Endothelial cell of umbilical vein (primary cell): ENCODE measurements around the gene SEC24C. TPM values are rescaled to one million over a fixed set of nuclear protein-coding genes. Genes with fewer than 3 reads are reported as not detected.
A peak's percentile ranks its signal among the peaks of the same experiment; 100 is the strongest.

Experiments
- BruUV-seq: library from RNA; stranded (reverse); fragments of 400-500 nt; replicated peaks from 2 replicates; lab custom pipeline; 2021; lab: Mats Ljungman, UMichigan
- CTCF ChIA-PET: fragments of 300-600, 350-600 bp; sonication (Branson Sonifier 250); formaldehyde crosslinking; loops from one replicate; lab custom pipeline; 2021; ENCODE audit warnings: antibody characterized with exemption, inconsistent platforms; lab: Charles Lee
- POLR2A ChIA-PET: fragments of 300-600, 350-600 bp; sonication (Branson Sonifier 250); formaldehyde crosslinking; loops from one replicate; lab custom pipeline; 2021; ENCODE audit warnings: antibody characterized with exemption, inconsistent platforms; lab: Charles Lee
- DNase-seq: peaks from one replicate; pipeline ENCODE4 v3.0.0-alpha.2; 2011; ENCODE audit warnings: low read depth, low spot score
- FAIRE-seq: peaks from 2 replicates; lab custom pipeline; 2011; peaks lifted over from hg19 to GRCh38; lab: Jason Lieb, UNC
- H2AFZ ChIP-seq: 2 replicates; pipeline ENCODE4 v1.6.0; 2012; ENCODE audit warnings: low read depth, low read length, control low read depth, inconsistent platforms
- H3K27ac ChIP-seq: 2 replicates; pipeline ENCODE4 v1.5.1; 2011; ENCODE audit warnings: low read depth, mild to moderate bottlenecking, control low read depth, low read length, moderate library complexity; ENCODE audit not compliant: insufficient read depth
- H3K27me3 ChIP-seq, 2 experiments: 2 replicates each; pipeline versions ENCODE4 v1.6.0 to v1.6.1; 2011; ENCODE audit warnings: low read length in 2 of 2, mixed read lengths in 1 of 2; ENCODE audit not compliant: control insufficient read depth in 2 of 2, insufficient read depth in 2 of 2
- H3K36me3 ChIP-seq, 2 experiments: 2 replicates in 1 of 2; 3 replicates in 1 of 2; pipeline ENCODE4 v1.5.1; 2011; ENCODE audit warnings: low read length in 2 of 2, mild to moderate bottlenecking in 1 of 2, moderate library complexity in 1 of 2; ENCODE audit not compliant: control insufficient read depth in 2 of 2, insufficient read depth in 2 of 2; ENCODE audit errors: extremely low read depth in 1 of 2
- H3K4me1 ChIP-seq: 3 replicates; pipeline ENCODE4 v1.5.1; 2011; ENCODE audit warnings: mild to moderate bottlenecking, low read length; ENCODE audit not compliant: control insufficient read depth, insufficient read depth; ENCODE audit errors: extremely low read depth
- H3K4me2 ChIP-seq: 2 replicates; pipeline ENCODE4 v1.6.1; 2011; ENCODE audit warnings: low read length, control low read depth, mixed read lengths; ENCODE audit not compliant: insufficient read depth
- H3K4me3 ChIP-seq, 3 experiments: fragments of 200-600 bp in 1 of 3; sonication (generic), shearing (Covaris generic) in 1 of 3; replicated peaks in 1 of 3; 2 replicates each; pipeline ENCODE4 v1.5.1; 2011 to 2016; ENCODE audit warnings: control low read depth in 3 of 3, low read length in 3 of 3, mild to moderate bottlenecking in 2 of 3, inconsistent platforms in 1 of 3, low read depth in 1 of 3, moderate library complexity in 1 of 3; ENCODE audit not compliant: insufficient read depth in 1 of 3
- H3K79me2 ChIP-seq: 2 replicates; pipeline ENCODE4 v1.6.0; 2012; ENCODE audit warnings: low read length, inconsistent platforms; ENCODE audit not compliant: control insufficient read depth, insufficient read depth
- H3K9ac ChIP-seq: replicated peaks from 2 replicates; pipeline ENCODE3; 2011; ENCODE audit warnings: low read length, control low read depth; ENCODE audit not compliant: insufficient read depth; ENCODE audit errors: extremely low read depth
- H3K9me1 ChIP-seq: replicated peaks from 3 replicates; pipeline ENCODE4 v1.6.0; 2011; ENCODE audit warnings: mild to moderate bottlenecking, low read length; ENCODE audit not compliant: control insufficient read depth, insufficient read depth; ENCODE audit errors: extremely low read depth
- H3K9me3 ChIP-seq: replicated peaks from 2 replicates; pipeline ENCODE4 v1.5.1; 2012; ENCODE audit warnings: low read length, inconsistent platforms; ENCODE audit not compliant: control insufficient read depth, insufficient read depth
- H4K20me1 ChIP-seq: replicated peaks from 2 replicates; pipeline ENCODE3; 2011; ENCODE audit warnings: mild to moderate bottlenecking, low read length; ENCODE audit not compliant: control insufficient read depth, insufficient read depth; ENCODE audit errors: extremely low read depth
- FOS ChIP-seq: IDR thresholded peaks from 2 replicates; pipeline ENCODE4 v1.6.1; 2011; ENCODE audit warnings: mild to moderate bottlenecking, low read length, moderate library complexity, borderline replicate concordance; ENCODE audit not compliant: insufficient read depth
- JUN ChIP-seq: IDR thresholded peaks from 2 replicates; pipeline ENCODE4 v1.6.1; 2011; ENCODE audit warnings: borderline replicate concordance, low read depth; ENCODE audit not compliant: insufficient read length, insufficient read depth
- POLR2AphosphoS5 ChIP-seq: IDR thresholded peaks from 2 replicates; pipeline ENCODE4 v1.6.1; 2012; ENCODE audit warnings: low read depth, mild to moderate bottlenecking, control low read depth, low read length, moderate library complexity; ENCODE audit not compliant: insufficient read depth
- dilution Hi-C: fragments of 300-500 bp; cut with MboI; formaldehyde crosslinking; loops from one replicate; pipeline ENCODE4 v1.15.0; 2019; ENCODE audit warnings: low sequenced_read_pairs; ENCODE audit not compliant: extremely low pct_ligation_motif_present
- intact Hi-C: fragments of 100-400 bp; cut with micrococcal nuclease; formaldehyde crosslinking; loops from one replicate; pipeline ENCODE4 v1.10.0; 2022
- polyA plus RNA-seq, 4 experiments: library from polyadenylated mRNA; depleted of rRNA in 3 of 4; stranded (reverse) in 3 of 4; unstranded in 1 of 4; fragments of >200 nt; gene quantifications; 2 replicates each; pipeline versions ENCODE4 v1.2.1 to v1.2.3, GENCODE V29; 2011 to 2012; ENCODE audit warnings: missing spikeins in 1 of 4
- total RNA-seq: library from RNA; stranded (reverse); gene quantifications from 2 replicates; pipeline ENCODE4 v1.2.3, GENCODE V29; 2021
- TF ChIP-seq, protein P1 (sequence below), 2 donors: IDR thresholded peaks; 1 replicate in 1 of 2; 2 replicates in 1 of 2; pipeline ENCODE4 v1.5.1; 2011; ENCODE audit warnings: low read length in 2 of 2, mild to moderate bottlenecking in 2 of 2, moderate library complexity in 2 of 2, control low read depth in 1 of 2, inconsistent platforms in 1 of 2, low read depth in 1 of 2; ENCODE audit not compliant: insufficient read depth in 1 of 2; ENCODE audit errors: extremely low read depth in 1 of 2

SEC24C gene
- total and polyA plus RNA-seq, 2 donors (not counting 3 experiments of a cell fraction or from before 2014, with no cell fraction given): 95.5 to 108 TPM

DNA sequence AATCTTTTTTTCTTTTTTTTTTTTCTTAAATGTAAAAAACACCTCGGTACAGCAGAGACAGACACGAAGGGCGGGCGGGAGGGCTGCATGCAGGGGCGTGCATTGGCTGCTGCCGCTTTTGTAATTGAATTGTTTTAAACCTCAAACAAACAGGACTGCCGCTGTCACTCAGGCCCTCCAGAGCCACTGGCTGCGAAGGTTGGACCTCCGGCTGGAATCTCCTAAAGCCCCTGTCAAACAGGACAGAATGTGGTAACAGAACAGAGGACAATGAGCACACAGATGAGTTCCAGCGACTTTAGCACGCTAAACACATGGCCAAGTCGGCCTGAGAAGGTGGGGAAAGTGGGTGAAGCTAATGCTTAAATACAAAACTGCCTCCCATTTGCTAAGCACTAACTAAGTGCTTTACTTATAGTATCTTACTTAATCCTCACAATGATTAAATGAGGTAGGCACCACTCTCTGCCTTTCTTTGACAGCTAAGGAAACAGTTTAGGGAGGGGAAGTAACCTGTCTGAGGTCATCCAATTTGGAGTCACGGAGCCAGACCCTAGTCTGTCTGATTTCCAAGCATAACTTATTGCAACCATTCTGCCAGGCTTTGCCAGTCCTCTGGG, 70.2 kb downstream of the SEC24C start:
- ChIA-PET POLR2A (no interaction called here), CTCF (no interaction called here)
- FAIRE-seq: no peak
- Histone ChIP-seq H3K9me3 (no peaks in the 10 kb centered on the region), H3K36me3 (peaks cover 8 to 10% of the 10 kb centered on the region in 2 experiments), H4K20me1 (no peaks in the 10 kb centered on the region), H2AFZ (no peak overlapping the region), H3K4me2 (no peak overlapping the region), H3K4me3 (no peak overlapping the region), H3K79me2 (no peaks in the 10 kb centered on the region), H3K27ac (no peak overlapping the region), H3K9me1 (no peaks in the 10 kb centered on the region), H3K27me3 (no peaks in the 10 kb centered on the region), H3K9ac (no peak overlapping the region), H3K4me1 (peaks cover 35% of the 10 kb centered on the region)
- BruUV-seq: no TSS peak
- no peak for DNase-seq
- TF ChIP-seq JUN (no peak), POLR2AphosphoS5 (no peak), FOS (no peak)
- intact Hi-C loops: loop anchor here (5.0 kb wide), 1 partner anchor 42 kb away; a partner anchor contains a TSS
- dilution Hi-C loops: no loop called here

GRCh38 chr10:73814896-73815718, 70.9 kb downstream of the SEC24C start:
- no peak for TF ChIP-seq JUN
- TF ChIP-seq, protein P1, sequence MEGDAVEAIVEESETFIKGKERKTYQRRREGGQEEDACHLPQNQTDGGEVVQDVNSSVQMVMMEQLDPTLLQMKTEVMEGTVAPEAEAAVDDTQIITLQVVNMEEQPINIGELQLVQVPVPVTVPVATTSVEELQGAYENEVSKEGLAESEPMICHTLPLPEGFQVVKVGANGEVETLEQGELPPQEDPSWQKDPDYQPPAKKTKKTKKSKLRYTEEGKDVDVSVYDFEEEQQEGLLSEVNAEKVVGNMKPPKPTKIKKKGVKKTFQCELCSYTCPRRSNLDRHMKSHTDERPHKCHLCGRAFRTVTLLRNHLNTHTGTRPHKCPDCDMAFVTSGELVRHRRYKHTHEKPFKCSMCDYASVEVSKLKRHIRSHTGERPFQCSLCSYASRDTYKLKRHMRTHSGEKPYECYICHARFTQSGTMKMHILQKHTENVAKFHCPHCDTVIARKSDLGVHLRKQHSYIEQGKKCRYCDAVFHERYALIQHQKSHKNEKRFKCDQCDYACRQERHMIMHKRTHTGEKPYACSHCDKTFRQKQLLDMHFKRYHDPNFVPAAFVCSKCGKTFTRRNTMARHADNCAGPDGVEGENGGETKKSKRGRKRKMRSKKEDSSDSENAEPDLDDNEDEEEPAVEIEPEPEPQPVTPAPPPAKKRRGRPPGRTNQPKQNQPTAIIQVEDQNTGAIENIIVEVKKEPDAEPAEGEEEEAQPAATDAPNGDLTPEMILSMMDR (IDR thresholded peaks at IDR 0.05; ENCODE audit: extremely low read depth in 1 of 2, insufficient read depth in 1 of 2, low read depth in 1 of 2, low read length in 2 of 2): peak in 1 of 2 donors; percentile 38
- Histone ChIP-seq H3K4me1 (peaks cover 42% of the 10 kb centered on the region), H3K4me3 (no peak overlapping the region), H3K9me1 (no peaks in the 10 kb centered on the region), H3K36me3 (peaks cover 8 to 10% of the 10 kb centered on the region in 2 experiments), H3K79me2 (no peaks in the 10 kb centered on the region), H3K4me2 (peak overlapping the region; percentile 61), H3K9ac (peak overlapping the region; percentile 25), H3K27ac (peak overlapping the region; percentile 78), H3K9me3 (no peaks in the 10 kb centered on the region), H2AFZ (no peak overlapping the region), H4K20me1 (no peaks in the 10 kb centered on the region), H3K27me3 (no peaks in the 10 kb centered on the region)
- FAIRE-seq: no peak
- BruUV-seq: no TSS peak
- CTCF ChIA-PET: interaction anchor here (0.8 to 1.4 kb wide), 7 partner anchors 13 to 65 kb away, joined by 3 to 5 read pairs (median 3); no protein-coding TSS in a partner anchor
- intact Hi-C loops (loop anchor here (5.0 kb wide), 1 partner anchor 43 kb away; a partner anchor contains a TSS), dilution Hi-C loops (no loop called here)
- DNase-seq: no peak
- POLR2A ChIA-PET: no interaction called here
